NCI-H128 (cell line): Measurements from ENCODE around the gene GALNT2.

Source experiments
- DNase-seq: peaks from one replicate; lab custom pipeline; 2025; ENCODE audit not compliant: unreplicated experiment; lab: John Stamatoyannopoulos, UW

Gene GALNT2

GRCh38 chr1:230110971-230111370 is 43.9 kb downstream of the GALNT2 start:
- no peak for DNase-seq

- DNase-seq, result no peak
These were observed 45.2 kb downstream of the GALNT2 start for GRCh38 chr1:230112131-230112701.

- DNase-seq, result no peak
These were observed 45.7 kb downstream of the GALNT2 start for GRCh38 chr1:230112782-230113181.

GRCh38 chr1:230113235-230113592 is 46.2 kb downstream of the GALNT2 start:
- DNase-seq, result no peak

GRCh38 chr1:230113593-230114236 is 46.7 kb downstream of the GALNT2 start:
- DNase-seq, result no peak

- DNase-seq, result no peak
These were observed 47.2 kb downstream of the GALNT2 start for GRCh38 chr1:230114237-230114651.

- no peak for DNase-seq
These were observed 50.7 kb downstream of the GALNT2 start for GRCh38 chr1:230117694-230118093.

GRCh38 chr1:230119340-230119739 is 52.3 kb downstream of the GALNT2 start:
- DNase-seq, result no peak

- DNase-seq, result no peak
These were observed 53.4 kb downstream of the GALNT2 start for GRCh38 chr1:230120289-230120920.

GRCh38 chr1:230120921-230121381 is 53.9 kb downstream of the GALNT2 start:
- no peak for DNase-seq

- DNase-seq, result no peak
These were observed 54.9 kb downstream of the GALNT2 start for GRCh38 chr1:230121950-230122349.

GRCh38 chr1:230122366-230123279 is 55.6 kb downstream of the GALNT2 start:
- no peak for DNase-seq

- no peak for DNase-seq
These were observed 56.5 kb downstream of the GALNT2 start for GRCh38 chr1:230123280-230124185.

- no peak for DNase-seq
These were observed 57.4 kb downstream of the GALNT2 start for GRCh38 chr1:230124186-230125128.

GRCh38 chr1:230125141-230125540 is 58.1 kb downstream of the GALNT2 start:
- no peak for DNase-seq

GRCh38 chr1:230125640-230126528 is 58.8 kb downstream of the GALNT2 start:
- no peak for DNase-seq

GRCh38 chr1:230126529-230127104 is 59.6 kb downstream of the GALNT2 start:
- no peak for DNase-seq
